Naive thymus-derived CD8-positive, alpha-beta T cell (primary cell): ENCODE measurements around the gene RADIL. TPM values are rescaled to one million over a fixed set of nuclear protein-coding genes. Genes with fewer than 3 reads are reported as not detected.

Experiments used
- ATAC-seq, 2 donors: fragments of 150-1000 bp; cut with Tn5 transposase in 1 of 2; sonication (Bioruptor Pico), chemical (Tn5 transposase) in 1 of 2; 1 replicate in 1 of 2; 2 replicates in 1 of 2; pipeline ENCODE4 v1.10.0; 2021; ENCODE audit warnings: mild to moderate bottlenecking in 2 of 2, moderate library complexity in 2 of 2
- POLR2A ChIA-PET: fragments of 350-600 bp; sonication (Branson Sonifier 250); formaldehyde crosslinking; loops from one replicate; lab custom pipeline; 2021; ENCODE audit warnings: antibody characterized with exemption; lab: Charles Lee
- DNase-seq, 10 donors: peaks; one replicate each; pipeline versions ENCODE4 v3.0.0 to v3.0.0-alpha.2; 2020 to 2022
- H3K27ac Mint-ChIP-seq, 10 donors: one replicate each; pipeline ENCODE4 v1.8.0; 2020 to 2022; ENCODE audit warnings: mild to moderate bottlenecking in 10 of 10, mixed read lengths in 10 of 10, moderate library complexity in 4 of 10, inconsistent platforms in 1 of 10
- H3K27me3 Mint-ChIP-seq, 5 donors: one replicate each; pipeline ENCODE4 v1.8.0; 2021 to 2022; ENCODE audit warnings: mixed read lengths in 5 of 5
- H3K36me3 Mint-ChIP-seq, 3 donors: one replicate each; pipeline ENCODE4 v1.8.0; 2020 to 2022; ENCODE audit warnings: mixed read lengths in 3 of 3, mild to moderate bottlenecking in 2 of 3, inconsistent platforms in 1 of 3
- H3K4me1 Mint-ChIP-seq, 4 donors: one replicate each; pipeline ENCODE4 v1.8.0; 2021 to 2022; ENCODE audit warnings: mixed read lengths in 4 of 4
- H3K4me3 Mint-ChIP-seq, 10 donors: one replicate each; pipeline ENCODE4 v1.8.0; 2020 to 2022; ENCODE audit warnings: mild to moderate bottlenecking in 10 of 10, mixed read lengths in 10 of 10, moderate library complexity in 6 of 10, inconsistent platforms in 1 of 10
- H3K9me3 Mint-ChIP-seq, 9 donors: one replicate each; pipeline ENCODE4 v1.8.0; 2020 to 2022; ENCODE audit warnings: mixed read lengths in 9 of 9, mild to moderate bottlenecking in 3 of 9, inconsistent platforms in 1 of 9, moderate library complexity in 1 of 9
- polyA plus RNA-seq, 3 donors: library from polyadenylated mRNA; unstranded; fragments of 300-500 nt; fragmentation: Illumina TruSeq; gene quantifications; one replicate each; pipeline ENCODE4 v1.2.3, GENCODE V29; 2021
- total RNA-seq, 8 experiments: library from RNA in 2 of 8; stranded (reverse) in 2 of 8; gene quantifications; one replicate each; pipeline ENCODE4 v1.2.3 and lab custom pipeline; 2021 to 2026

The RADIL gene
- total and polyA plus RNA-seq, 5 experiments from 2014 or later = 0.02 to 0.18 (median 0.07) TPM; not detected in 2

- Mint-ChIP-seq H3K4me1 (peaks cover 0 to 6% (median 2%) of the 10 kb centered on the region in 4 donors), H3K36me3 (no peaks in the 10 kb centered on the region), H3K9me3 (no peaks in the 10 kb centered on the region), H3K27me3 (peaks cover 2 to 26% (median 14%) of the 10 kb centered on the region in 5 donors), H3K27ac (no peak overlapping the region), H3K4me3 (no peak overlapping the region)
- DNase-seq = no peak
- ATAC-seq = no peak
- POLR2A ChIA-PET = interaction anchor here (0.5 to 0.7 kb wide), 2 partner anchors 21 to 186 kb away, joined by 3 read pairs; no protein-coding TSS in a partner anchor
Measured at GRCh38 chr7:4841836-4842235, 41.7 kb downstream of the RADIL start.

GRCh38 chr7:4841007-4841784 lies 42.3 kb downstream of the RADIL start:
- POLR2A ChIA-PET = interaction anchor here (0.5 to 0.7 kb wide), 2 partner anchors 22 to 185 kb away, joined by 3 read pairs; no protein-coding TSS in a partner anchor
- no peaks in the 10 kb centered on the region for H3K9me3 Mint-ChIP-seq
- H3K27me3 Mint-ChIP-seq = peaks cover 2 to 23% (median 14%) of the 10 kb centered on the region in 5 donors
- H3K27ac Mint-ChIP-seq = no peak overlapping the region
- peaks cover 0 to 6% (median 2%) of the 10 kb centered on the region in 4 donors for H3K4me1 Mint-ChIP-seq
- no peak overlapping the region for H3K4me3 Mint-ChIP-seq
- H3K36me3 Mint-ChIP-seq = no peaks in the 10 kb centered on the region
- ATAC-seq (no peak), DNase-seq (no peak)

- no peak overlapping the region for H3K4me3 Mint-ChIP-seq
- H3K4me1 Mint-ChIP-seq = no peaks in the 10 kb centered on the region
- DNase-seq (no peak), ATAC-seq (no peak)
- peaks cover 2 to 14% (median 9%) of the 10 kb centered on the region in 5 donors for H3K27me3 Mint-ChIP-seq
- H3K9me3 Mint-ChIP-seq = no peaks in the 10 kb centered on the region
- no peak overlapping the region for H3K27ac Mint-ChIP-seq
- POLR2A ChIA-PET = no interaction called here
- H3K36me3 Mint-ChIP-seq = no peaks in the 10 kb centered on the region
Measured at GRCh38 chr7:4840079-4840501, 43.4 kb downstream of the RADIL start.

GRCh38 chr7:4838626-4839334 lies 44.7 kb downstream of the RADIL start:
- Mint-ChIP-seq H3K4me3 (no peak overlapping the region), H3K4me1 (no peaks in the 10 kb centered on the region), H3K27ac (no peak overlapping the region), H3K27me3 (peaks cover 0 to 5% (median 0%) of the 10 kb centered on the region in 5 donors), H3K9me3 (no peaks in the 10 kb centered on the region), H3K36me3 (no peaks in the 10 kb centered on the region)
- no peak for DNase-seq
- POLR2A ChIA-PET = no interaction called here
- ATAC-seq = no peak

- no peaks in the 10 kb centered on the region for H3K36me3 Mint-ChIP-seq
- no peak for DNase-seq
- no peaks in the 10 kb centered on the region for H3K9me3 Mint-ChIP-seq
- H3K27me3 Mint-ChIP-seq = peaks cover 0 to 3% (median 0%) of the 10 kb centered on the region in 5 donors
- POLR2A ChIA-PET = no interaction called here
- H3K4me1 Mint-ChIP-seq = no peaks in the 10 kb centered on the region
- H3K4me3 Mint-ChIP-seq = no peak overlapping the region
- H3K27ac Mint-ChIP-seq = no peak overlapping the region
- ATAC-seq = no peak
Measured at GRCh38 chr7:4837803-4838625, 45.5 kb downstream of the RADIL start.

GRCh38 chr7:4837041-4837802 lies 46.3 kb downstream of the RADIL start:
- ATAC-seq = no peak

GRCh38 chr7:4836206-4836661 lies 47.3 kb downstream of the RADIL start:
- Mint-ChIP-seq H3K36me3 (no peaks in the 10 kb centered on the region), H3K9me3 (no peaks in the 10 kb centered on the region), H3K4me3 (no peak overlapping the region), H3K27me3 (no peaks in the 10 kb centered on the region), H3K4me1 (no peaks in the 10 kb centered on the region), H3K27ac (no peak overlapping the region)
- DNase-seq (no peak), ATAC-seq (no peak)
- POLR2A ChIA-PET = no interaction called here

More at GRCh38 chr7:4837041-4837802, 46.3 kb downstream of the RADIL start:
- Mint-ChIP-seq H3K4me1 (no peaks in the 10 kb centered on the region), H3K27me3 (no peaks in the 10 kb centered on the region), H3K9me3 (no peaks in the 10 kb centered on the region), H3K36me3 (no peaks in the 10 kb centered on the region), H3K27ac (no peak overlapping the region), H3K4me3 (no peak overlapping the region)
- POLR2A ChIA-PET = no interaction called here
- no peak for DNase-seq

GRCh38 chr7:4835398-4836205 lies 47.9 kb downstream of the RADIL start:
- H3K4me3 Mint-ChIP-seq = no peak overlapping the region

GRCh38 chr7:4834601-4835397 lies 48.7 kb downstream of the RADIL start:
- ATAC-seq = no peak

More at GRCh38 chr7:4835398-4836205, 47.9 kb downstream of the RADIL start:
- H3K9me3 Mint-ChIP-seq = no peaks in the 10 kb centered on the region
- no peak for ATAC-seq
- no peak for DNase-seq
- POLR2A ChIA-PET = no interaction called here
- no peak overlapping the region for H3K27ac Mint-ChIP-seq
- no peaks in the 10 kb centered on the region for H3K36me3 Mint-ChIP-seq
- H3K27me3 Mint-ChIP-seq = no peaks in the 10 kb centered on the region
- no peaks in the 10 kb centered on the region for H3K4me1 Mint-ChIP-seq

GRCh38 chr7:4833691-4834600 lies 49.6 kb downstream of the RADIL start:
- no peak overlapping the region for H3K4me3 Mint-ChIP-seq
- H3K4me1 Mint-ChIP-seq = peaks cover 4 to 7% (median 4%) of the 10 kb centered on the region in 4 donors
- ATAC-seq = no peak
- no peaks in the 10 kb centered on the region for H3K27me3 Mint-ChIP-seq
- H3K27ac Mint-ChIP-seq = no peak overlapping the region
- POLR2A ChIA-PET = no interaction called here
- DNase-seq = no peak
- H3K9me3 Mint-ChIP-seq = no peaks in the 10 kb centered on the region
- H3K36me3 Mint-ChIP-seq = no peaks in the 10 kb centered on the region

More at GRCh38 chr7:4834601-4835397, 48.7 kb downstream of the RADIL start:
- POLR2A ChIA-PET = no interaction called here
- DNase-seq = no peak
- Mint-ChIP-seq H3K4me1 (peaks cover 4 to 7% (median 4%) of the 10 kb centered on the region in 4 donors), H3K4me3 (no peak overlapping the region), H3K36me3 (no peaks in the 10 kb centered on the region), H3K27me3 (no peaks in the 10 kb centered on the region), H3K9me3 (no peaks in the 10 kb centered on the region), H3K27ac (no peak overlapping the region)
